GM23248 (cell line): ENCODE data around the gene EFR3B. TPM values are rescaled to one million over a fixed set of nuclear protein-coding genes. Genes with fewer than 3 reads are reported as not detected.

ENCODE experiments used
- DNase-seq: peaks from one replicate; pipeline ENCODE4 v3.0.0-alpha.2; 2015
- H2AFZ ChIP-seq: fragments of 200-600 bp; sonication (generic); 2 replicates; pipeline ENCODE4 v1.6.1; 2016; ENCODE audit warnings: antibody characterized with exemption
- H3F3A ChIP-seq: fragments of 200-600 bp; sonication (generic); 2 replicates; pipeline ENCODE4 v1.6.1; 2016; ENCODE audit warnings: mild to moderate bottlenecking, antibody characterized with exemption, mixed run types; ENCODE audit not compliant: insufficient read depth
- H3K27ac ChIP-seq: fragments of 200-600 bp; sonication (generic); 2 replicates; pipeline ENCODE4 v1.5.1; 2016; ENCODE audit warnings: mild to moderate bottlenecking
- H3K27me3 ChIP-seq: fragments of 200-600 bp; sonication (generic); replicated peaks from 2 replicates; pipeline ENCODE4 v1.6.1; 2016; ENCODE audit warnings: mild to moderate bottlenecking; ENCODE audit not compliant: insufficient read depth
- H3K36me3 ChIP-seq: fragments of 200-600 bp; sonication (generic); 2 replicates; pipeline ENCODE4 v1.6.1; 2016; ENCODE audit warnings: low read depth, mild to moderate bottlenecking
- H3K4me1 ChIP-seq: fragments of 200-600 bp; sonication (generic); 2 replicates; pipeline ENCODE4 v1.6.1; 2016; ENCODE audit warnings: mild to moderate bottlenecking; ENCODE audit not compliant: insufficient read depth
- H3K4me2 ChIP-seq: fragments of 200-600 bp; sonication (generic); one replicate; pipeline ENCODE4 v1.6.1; 2016; ENCODE audit warnings: mild to moderate bottlenecking; ENCODE audit not compliant: unreplicated experiment
- H3K4me3 ChIP-seq: fragments of 200-600 bp; sonication (generic); 2 replicates; pipeline ENCODE4 v1.5.1; 2016; ENCODE audit warnings: mild to moderate bottlenecking
- H3K79me2 ChIP-seq: fragments of 200-600 bp; sonication (generic); 2 replicates; pipeline ENCODE4 v1.6.1; 2016; ENCODE audit warnings: mild to moderate bottlenecking; ENCODE audit not compliant: insufficient read depth
- H3K9ac ChIP-seq: fragments of 200-600 bp; sonication (generic); 2 replicates; pipeline ENCODE4 v1.6.1; 2016; ENCODE audit warnings: mild to moderate bottlenecking
- H3K9me2 ChIP-seq: fragments of 200-600 bp; sonication (generic); 2 replicates; pipeline ENCODE4 v1.6.1; 2016; ENCODE audit warnings: mixed run types, mild to moderate bottlenecking, moderate library complexity; ENCODE audit not compliant: insufficient read depth
- H3K9me3 ChIP-seq: fragments of 200-600 bp; sonication (generic); one replicate; pipeline ENCODE4 v1.6.1; 2017; ENCODE audit warnings: low read depth
- H4K20me1 ChIP-seq: fragments of 200-600 bp; sonication (generic); 2 replicates; pipeline ENCODE4 v1.6.0; 2016; ENCODE audit not compliant: insufficient read depth
- EZH2 ChIP-seq: fragments of 200-600 bp; sonication (generic); IDR thresholded peaks from 2 replicates; pipeline ENCODE4 v1.6.1; 2018; ENCODE audit warnings: antibody characterized with exemption, mild to moderate bottlenecking; ENCODE audit not compliant: insufficient read depth, poor library complexity, severe bottlenecking
- EZH2phosphoT487 ChIP-seq: fragments of 200-600 bp; sonication (generic); IDR thresholded peaks from 2 replicates; pipeline ENCODE4 v1.6.1; 2018; ENCODE audit warnings: antibody characterized with exemption, moderate library complexity, mild to moderate bottlenecking, low read depth; ENCODE audit not compliant: insufficient read depth
- WGBS, 2 experiments: methylation state at CpG; one replicate each; pipeline ENCODE4 v1.1.6; 2015 to 2017; ENCODE audit warnings: low lambda C conversion rate in 2 of 2, low coverage in 1 of 2; ENCODE audit errors: missing lambda C conversion rate in 2 of 2; 5-methylcytosine and 5-hydroxymethylcytosine counted together
- in situ Hi-C: fragments of 300-500 bp; cut with MboI; formaldehyde crosslinking; loops from 2 replicates; pipeline ENCODE4 v1.15.0; 2020
- polyA plus RNA-seq: library from polyadenylated mRNA; unstranded; fragments of >200 nt; fragmentation: Nextera tagmentation; extraction: Ambion mirVana; gene quantifications from 2 replicates; pipeline ENCODE4 v1.2.1, GENCODE V29; 2016
- small RNA-seq: library from RNA; depleted of rRNA; stranded (forward); fragments of <200 nt; gene quantifications from one replicate; pipeline ENCODE3, GENCODE V24; 2014; ENCODE audit warnings: low read depth, low replicate concordance
- total RNA-seq: library from RNA; depleted of rRNA; stranded (reverse); fragments of >200 nt; shearing (Covaris generic); gene quantifications from 2 replicates; pipeline ENCODE4 v1.2.3, GENCODE V29; 2014; rRNA removed

The EFR3B gene
- total and polyA plus RNA-seq, 2 experiments from 2014 or later: 0.51 to 0.97 TPM

DNA sequence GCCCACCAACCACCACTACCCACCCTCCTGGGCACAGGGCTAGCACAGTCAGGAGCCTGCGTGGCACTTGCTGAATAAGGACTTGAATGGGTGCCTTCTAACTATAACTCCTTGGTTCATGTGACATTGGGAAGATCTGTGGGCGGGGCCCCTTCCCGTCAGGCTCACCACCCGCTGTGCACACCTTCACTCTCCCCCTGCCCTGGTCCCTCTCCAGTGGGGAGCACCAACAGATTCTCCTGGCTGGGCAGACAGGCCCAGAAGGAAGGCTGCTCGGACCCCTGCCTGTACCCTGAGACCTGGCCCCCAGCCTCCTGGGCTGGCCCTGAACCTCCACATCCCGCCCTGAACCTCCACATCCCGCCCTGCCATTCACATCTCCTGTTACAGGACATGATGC is 159.9 kb downstream of the EFR3B start:
- no peak for DNase-seq
- Histone ChIP-seq H2AFZ (no peak overlapping the region), H3K4me2 (no peak overlapping the region), H3F3A (no peaks in the 10 kb centered on the region), H3K9me3 (no peaks in the 10 kb centered on the region), H3K9ac (no peak overlapping the region), H3K9me2 (no peaks in the 10 kb centered on the region), H3K27ac (no peak overlapping the region), H3K79me2 (no peaks in the 10 kb centered on the region), H3K36me3 (no peaks in the 10 kb centered on the region), H3K4me1 (no peaks in the 10 kb centered on the region), H4K20me1 (no peaks in the 10 kb centered on the region), H3K4me3 (no peak overlapping the region), H3K27me3 (no peaks in the 10 kb centered on the region; the same call in 1 of the 2 replicates)
- TF ChIP-seq EZH2phosphoT487: no peak
- no peak for TF ChIP-seq EZH2
- in situ Hi-C loops: no loop called here
- WGBS, 2 experiments: 86 to 93% methylated on average over 4 to 7 of the region's 7 CpGs

DNA sequence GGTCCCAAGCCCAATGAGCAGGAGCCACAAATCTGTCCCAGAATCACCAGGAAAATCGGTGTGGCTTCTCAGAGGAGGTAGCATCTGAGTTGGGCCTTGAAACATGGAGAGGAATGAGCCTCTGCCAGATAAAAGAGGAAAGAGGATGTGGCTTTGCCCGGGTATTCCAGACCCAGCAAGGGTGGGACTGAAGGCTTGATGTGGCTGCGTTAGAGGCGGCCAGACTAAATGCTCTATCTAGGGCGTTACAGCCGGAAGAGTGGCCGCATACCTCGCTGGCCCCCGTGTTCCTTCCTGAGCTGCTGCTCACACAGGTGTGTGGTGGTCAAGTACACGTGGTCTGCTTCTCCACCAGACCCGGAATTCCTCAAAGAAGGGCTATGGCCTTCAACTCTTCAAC is 160.4 kb downstream of the EFR3B start:
- no peaks in the 10 kb centered on the region; the same call in 1 of the 2 replicates for H3K27me3 ChIP-seq

DNA sequence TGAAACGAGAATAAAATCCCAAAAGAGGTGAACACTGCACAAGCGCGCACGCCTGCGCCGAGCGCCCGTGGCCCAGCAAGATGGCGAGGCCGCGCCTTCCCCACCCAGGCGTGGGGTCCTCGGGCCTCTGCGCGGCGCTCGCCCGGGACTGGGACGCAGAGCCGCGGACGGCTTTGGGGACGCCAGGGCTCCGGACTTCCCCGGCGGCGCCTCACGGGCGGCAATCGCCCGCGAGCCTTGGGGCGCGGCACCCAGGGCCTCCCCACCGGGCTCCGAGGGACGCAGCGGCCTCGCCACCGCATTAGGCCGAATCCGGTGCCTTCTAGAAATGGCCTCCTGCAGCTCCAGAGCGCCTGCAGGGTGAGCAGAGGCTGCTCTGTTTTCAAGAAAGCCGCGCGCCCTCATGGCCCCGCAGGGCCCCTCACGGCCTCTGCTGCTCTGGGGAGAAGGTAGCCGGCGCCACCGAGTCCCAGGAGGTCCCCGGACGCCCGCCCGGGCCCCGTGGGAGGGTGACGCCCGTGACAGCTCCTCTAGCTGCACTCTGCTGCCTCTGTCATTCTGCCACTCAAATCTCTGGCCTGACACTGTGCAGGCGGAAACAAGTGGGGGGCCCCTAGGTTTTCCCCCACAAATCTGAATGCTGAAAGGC is 162.4 kb downstream of the EFR3B start:
- Histone ChIP-seq H3K9me2 (no peaks in the 10 kb centered on the region), H3K27ac (no peak overlapping the region), H3K27me3 (no peaks in the 10 kb centered on the region), H3K36me3 (no peaks in the 10 kb centered on the region), H3K4me3 (peak overlapping the region; percentile 62), H3F3A (no peaks in the 10 kb centered on the region), H3K9ac (peak overlapping the region; percentile 75), H3K79me2 (no peaks in the 10 kb centered on the region), H3K4me2 (peak overlapping the region; percentile 35), H3K9me3 (no peaks in the 10 kb centered on the region), H2AFZ (peak overlapping the region; percentile 84), H4K20me1 (no peaks in the 10 kb centered on the region), H3K4me1 (no peaks in the 10 kb centered on the region)
- in situ Hi-C loops: no loop called here
- TF ChIP-seq EZH2phosphoT487 (no peak), EZH2 (no peak)
- DNase-seq: peak; percentile 64
- WGBS, 2 experiments: 18 to 19% methylated on average over 50 to 51 of the region's 59 CpGs

More for the DNA sequence above, 160.4 kb downstream of the EFR3B start:
- Histone ChIP-seq H3K9me3 (no peaks in the 10 kb centered on the region), H4K20me1 (no peaks in the 10 kb centered on the region), H3K4me3 (no peak overlapping the region), H2AFZ (no peak overlapping the region), H3K9me2 (no peaks in the 10 kb centered on the region), H3K79me2 (no peaks in the 10 kb centered on the region), H3F3A (no peaks in the 10 kb centered on the region), H3K4me1 (no peaks in the 10 kb centered on the region), H3K36me3 (no peaks in the 10 kb centered on the region), H3K27ac (no peak overlapping the region), H3K4me2 (no peak overlapping the region), H3K9ac (no peak overlapping the region)
- TF ChIP-seq EZH2phosphoT487 (no peak), EZH2 (no peak)
- in situ Hi-C loops: no loop called here
- DNase-seq: no peak
- 90 to 91% methylated on average over 11 of the region's 11 CpGs for WGBS, 2 experiments

DNA sequence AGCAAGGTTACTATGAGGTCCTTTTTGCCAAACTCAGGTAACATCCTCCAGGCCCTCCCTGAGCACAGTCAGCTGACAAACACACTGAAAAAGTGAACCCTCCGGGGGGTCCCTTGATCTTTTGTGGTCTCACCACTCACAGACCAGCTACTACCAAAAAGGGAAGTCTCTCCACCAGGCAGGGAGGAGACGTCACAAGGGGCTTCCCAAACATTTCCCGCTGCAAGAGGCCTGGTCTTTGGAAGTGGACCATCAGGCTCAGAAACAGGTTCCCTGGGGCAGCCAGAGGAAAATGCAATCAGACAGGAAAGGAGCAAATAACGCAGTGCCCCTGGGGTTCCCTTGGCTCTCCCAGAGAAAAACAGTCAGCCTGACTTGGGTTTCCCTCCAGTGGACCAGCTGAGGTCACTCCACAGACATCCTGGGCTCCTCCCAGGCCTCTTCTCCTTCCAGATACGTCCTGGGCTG is 165.2 kb downstream of the EFR3B start:
- no peaks in the 10 kb centered on the region for H3K79me2 ChIP-seq
- in situ Hi-C loops: no loop called here
- no peaks in the 10 kb centered on the region for H3K9me2 ChIP-seq
- no peaks in the 10 kb centered on the region for H3F3A ChIP-seq
- no peak overlapping the region for H3K9ac ChIP-seq
- H2AFZ ChIP-seq: no peak overlapping the region
- no peak overlapping the region for H3K4me3 ChIP-seq
- no peaks in the 10 kb centered on the region for H3K9me3 ChIP-seq
- no peak for DNase-seq
- no peaks in the 10 kb centered on the region for H4K20me1 ChIP-seq
- TF ChIP-seq EZH2phosphoT487 (no peak), EZH2 (no peak)
- no peak overlapping the region for H3K27ac ChIP-seq
- H3K4me1 ChIP-seq: no peaks in the 10 kb centered on the region
- no peaks in the 10 kb centered on the region for H3K27me3 ChIP-seq
- no peak overlapping the region for H3K4me2 ChIP-seq
- H3K36me3 ChIP-seq: no peaks in the 10 kb centered on the region
- 75% methylated on average over 5 of the region's 5 CpGs for WGBS, 2 experiments

Small RNA genes lying within 50 kb of the gene (small RNA-seq; reads per million reads assigned to genes)
- gene RF00019: not detected
- gene RN7SL856P: not detected

Other genes starting within 250 kb of the EFR3B start
- gene PTRHD1, start 248.7 kb upstream of the EFR3B start, total RNA-seq: 13.3 and 27.5 TPM in 2 replicates
- 44.8 and 46.2 TPM in 2 replicates for gene PTRHD1, start 248.7 kb upstream of the EFR3B start, polyA plus RNA-seq
- 13.2 and 22.1 TPM in 2 replicates for gene CENPO, start 248.7 kb upstream of the EFR3B start, total RNA-seq
- gene CENPO, start 248.7 kb upstream of the EFR3B start, polyA plus RNA-seq: 12.8 and 13.3 TPM in 2 replicates
- gene ADCY3, start 121.8 kb upstream of the EFR3B start, total RNA-seq: 42.9 and 47.4 TPM in 2 replicates
- gene ADCY3, start 121.8 kb upstream of the EFR3B start, polyA plus RNA-seq: 9.1 and 11.6 TPM in 2 replicates
- 0.76 and 1.3 TPM in 2 replicates for gene DNAJC27, start 70.1 kb upstream of the EFR3B start, total RNA-seq
- 2.2 and 2.9 TPM in 2 replicates for gene DNAJC27, start 70.1 kb upstream of the EFR3B start, polyA plus RNA-seq
- gene POMC, start 126.5 kb downstream of the EFR3B start, total RNA-seq: 2.5 and 5.8 TPM in 2 replicates
- gene POMC, start 126.5 kb downstream of the EFR3B start, polyA plus RNA-seq: 3.3 and 3.6 TPM in 2 replicates